GM12878 (cell line): ENCODE measurements around the gene RECQL. TPM values are rescaled to one million over a fixed set of nuclear protein-coding genes. Genes with fewer than 3 reads are reported as not detected.

Experiments
- ATAC-seq: fragments of 200-7000 bp; cut with Tn5 transposase; 3 replicates; pipeline ENCODE4 v1.9.1; 2020; ENCODE audit warnings: mild to moderate bottlenecking, moderate library complexity
- BruUV-seq: library from RNA; stranded (reverse); fragments of 400-500 nt; replicated peaks from 2 replicates; lab custom pipeline; 2021; lab: Mats Ljungman, UMichigan
- CTCF ChIA-PET: fragments of 300-600 bp; sonication (Branson Sonifier 250); formaldehyde crosslinking; extraction: SDS; loops from one replicate; lab custom pipeline; 2021; ENCODE audit warnings: inconsistent platforms; lab: Yijun Ruan, JAX
- POLR2A ChIA-PET: fragments of 350-600 bp; formaldehyde crosslinking; extraction: SDS; loops from one replicate; lab custom pipeline; 2021; ENCODE audit warnings: inconsistent platforms; lab: Charles Lee
- RAD21 ChIA-PET: fragments of 300-600 bp; sonication (Branson Sonifier 250); formaldehyde crosslinking; loops from one replicate; lab custom pipeline; 2023; ENCODE audit warnings: antibody characterized with exemption; ENCODE audit not compliant: unreplicated experiment; lab: Charles Lee
- SMC1A ChIA-PET: fragments of 300-600 bp; sonication (Branson Sonifier 250); formaldehyde crosslinking; loops from one replicate; lab custom pipeline; 2023; ENCODE audit not compliant: unreplicated experiment, uncharacterized antibody; lab: Charles Lee
- DNase-seq: peaks from one replicate; pipeline ENCODE4 v3.0.0-alpha.2; 2011; ENCODE audit warnings: low read depth, low spot score
- FAIRE-seq: peaks from 3 replicates; lab custom pipeline; 2011; peaks lifted over from hg19 to GRCh38; lab: Jason Lieb, UNC
- H2AFZ ChIP-seq: 2 replicates; pipeline ENCODE4 v1.6.0; 2011; ENCODE audit warnings: low read depth, low read length, control low read depth; ENCODE audit not compliant: control insufficient read depth
- H3K27ac ChIP-seq: 2 replicates; pipeline ENCODE4 v1.5.1; 2011; ENCODE audit warnings: control low read depth; ENCODE audit not compliant: control insufficient read depth, insufficient read depth
- H3K27me3 ChIP-seq, 2 experiments: replicated peaks in 1 of 2; 2 replicates each; pipeline versions ENCODE4 v1.6.0 to v1.6.1; 2011; ENCODE audit warnings: low read length in 1 of 2; ENCODE audit not compliant: control insufficient read depth in 2 of 2, insufficient read depth in 2 of 2
- H3K36me3 ChIP-seq, 2 experiments: 2 replicates each; pipeline ENCODE4 v1.5.1; 2011; ENCODE audit warnings: low read length in 1 of 2; ENCODE audit not compliant: control insufficient read depth in 2 of 2, insufficient read depth in 2 of 2
- H3K4me1 ChIP-seq: 2 replicates; pipeline ENCODE4 v1.6.1; 2011; ENCODE audit warnings: mild to moderate bottlenecking, low read length, moderate library complexity, mixed read lengths; ENCODE audit not compliant: control insufficient read depth, insufficient read depth
- H3K4me2 ChIP-seq: 2 replicates; pipeline ENCODE4 v1.6.0; 2011; ENCODE audit warnings: control low read depth; ENCODE audit not compliant: control insufficient read depth, insufficient read depth
- H3K4me3 ChIP-seq: fragments of 200-600 bp; sonication (generic); 2 replicates; pipeline ENCODE4 v1.5.1; 2016
- H3K79me2 ChIP-seq: 2 replicates; pipeline ENCODE4 v1.6.0; 2011; ENCODE audit warnings: low read length; ENCODE audit not compliant: control insufficient read depth, insufficient read depth
- H3K9ac ChIP-seq: 2 replicates; pipeline ENCODE4 v1.8.0; 2011; ENCODE audit warnings: low read length, control low read depth, mixed read lengths; ENCODE audit not compliant: control insufficient read depth, insufficient read depth
- H3K9me3 ChIP-seq: replicated peaks from 3 replicates; pipeline ENCODE4 v1.5.1; 2011; ENCODE audit warnings: mild to moderate bottlenecking, low read length; ENCODE audit not compliant: control insufficient read depth, insufficient read depth
- H4K20me1 ChIP-seq: 2 replicates; pipeline ENCODE4 v1.6.0; 2011; ENCODE audit not compliant: control insufficient read depth, insufficient read depth
- BCL11A ChIP-seq: IDR thresholded peaks from 2 replicates; pipeline ENCODE4 v1.6.1; 2011; ENCODE audit warnings: low read depth, low read length
- E4F1 ChIP-seq: fragments of 450-650 bp; IDR thresholded peaks from 2 replicates; pipeline ENCODE4 v1.6.1; 2018; ENCODE audit warnings: borderline replicate concordance, mild to moderate bottlenecking; ENCODE audit not compliant: partially characterized antibody
- IRF5 ChIP-seq: fragments of 450-650 bp; IDR thresholded peaks from 2 replicates; pipeline ENCODE4 v1.6.1; 2017; ENCODE audit warnings: borderline replicate concordance
- MXI1 ChIP-seq: fragments of 150-350 bp; IDR thresholded peaks from 2 replicates; pipeline ENCODE4 v1.6.1; 2011; ENCODE audit warnings: low read depth, mild to moderate bottlenecking, inconsistent platforms, low read length, improper control_type of control experiment
- ZNF207 ChIP-seq: fragments of 450-650 bp; IDR thresholded peaks from 2 replicates; pipeline ENCODE4 v1.6.1; 2014; ENCODE audit warnings: antibody characterized with exemption, mild to moderate bottlenecking, borderline replicate concordance
- in situ Hi-C: fragments of 300-500 bp; cut with MboI; formaldehyde crosslinking; loops from 9 replicates; pipeline ENCODE4 v1.14.3; 2018; ENCODE audit warnings: mixed read lengths
- intact Hi-C: fragments of 100-400 bp; cut with micrococcal nuclease; formaldehyde crosslinking; loops from one replicate; pipeline ENCODE4 v1.14.2; 2022; ENCODE audit not compliant: unreplicated experiment
- polyA plus RNA-seq, 11 experiments: library from polyadenylated mRNA; depleted of rRNA in 4 of 11; unstranded in 6 of 11; stranded (reverse) in 5 of 11; fragments of >200 nt; fragmentation: Nextera tagmentation in 4 of 11; fragmentation: Illumina TruSeq in 1 of 11; extraction: Ambion mirVana in 4 of 11; extraction: Trizol in 1 of 11; gene quantifications; 1 replicate in 1 of 11; 2 replicates in 10 of 11; pipeline versions ENCODE4 v1.2.1 to v1.2.3, GENCODE V29; 2011 to 2016; ENCODE audit warnings: inconsistent platforms in 2 of 11, missing spikeins in 2 of 11, low read depth in 1 of 11
- total RNA-seq, 4 experiments: library from RNA; depleted of rRNA in 3 of 4; stranded (reverse); fragments of >200 nt in 3 of 4; fragmentation: Illumina TruSeq in 1 of 4; extraction: Trizol in 1 of 4; gene quantifications; 2 replicates each; pipeline versions ENCODE4 v1.2.1 to v1.2.3, GENCODE V29; 2013 to 2021

Gene RECQL
- total and polyA plus RNA-seq, 10 of the 15 experiments (the other 5 are each of a cell fraction or from before 2014, with no cell fraction given) = 47.4 to 130 (median 70.8) TPM

- H2AFZ ChIP-seq = no peak overlapping the region
- H3K9me3 ChIP-seq = no peaks in the 10 kb centered on the region
- TF ChIP-seq BCL11A (no peak), ZNF207 (no peak), MXI1 (no peak), IRF5 (no peak), E4F1 (no peak)
These were observed 57.0 kb downstream of the RECQL start for GRCh38 chr12:21444193-21445146.

More at GRCh38 chr12:21444193-21445146, 57.0 kb downstream of the RECQL start:
- H4K20me1 ChIP-seq = no peaks in the 10 kb centered on the region
- BruUV-seq = no TSS peak
- POLR2A ChIA-PET = no interaction called here
- no peaks in the 10 kb centered on the region for H3K4me1 ChIP-seq
- in situ Hi-C loops = loop anchor here (10.0 kb wide), 1 partner anchor 210 kb away; the partner anchor contains the start of gene LDHB
- intact Hi-C loops = no loop called here
- FAIRE-seq (peak; percentile 35), ATAC-seq (no peak), DNase-seq (no peak)
- H3K9ac ChIP-seq = no peak overlapping the region
- H3K36me3 ChIP-seq = peaks cover 0 to 9% of the 10 kb centered on the region in 2 experiments; a peak in 1 of 4 replicates
- CTCF ChIA-PET = interaction anchor here (1.9 kb wide), 1 partner anchor 10 kb away, joined by 4 read pairs; no protein-coding TSS in a partner anchor
- no peak overlapping the region for H3K27ac ChIP-seq
- H3K4me2 ChIP-seq = no peak overlapping the region
- SMC1A ChIA-PET = interaction anchor here (0.9 to 2.1 kb wide), 4 partner anchors 8 to 499 kb away, joined by 3 to 8 read pairs (median 5); no protein-coding TSS in a partner anchor
- H3K4me3 ChIP-seq = no peak overlapping the region
- H3K79me2 ChIP-seq = peaks cover 19% of the 10 kb centered on the region
- RAD21 ChIA-PET = interaction anchor here (1.4 kb wide), 2 partner anchors 11 to 236 kb away, joined by 4 read pairs; no protein-coding TSS in a partner anchor
- no peaks in the 10 kb centered on the region for H3K27me3 ChIP-seq
